Measurements from ENCODE around the gene RBM43.

DNA sequence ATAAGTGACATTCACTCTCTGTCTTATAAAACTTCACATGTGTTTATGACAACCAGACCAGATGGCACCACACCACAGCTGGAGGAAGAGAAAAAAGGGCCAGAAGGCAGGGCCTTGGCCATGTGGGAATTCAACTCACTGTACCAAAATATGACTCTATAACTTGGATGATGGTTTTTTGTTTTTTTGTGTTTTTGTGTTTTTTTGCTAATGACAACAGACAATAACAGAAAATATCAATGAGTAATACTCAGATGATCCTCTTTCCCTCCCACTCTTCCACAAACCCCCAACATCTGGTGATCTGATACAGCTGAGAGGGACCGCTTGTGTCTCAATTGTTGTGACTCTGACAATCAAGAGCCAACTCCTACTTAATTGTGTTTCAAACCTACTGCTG lies 15.4 kb upstream of the RBM43 start:
- TF ChIP-seq, protein P1, sequence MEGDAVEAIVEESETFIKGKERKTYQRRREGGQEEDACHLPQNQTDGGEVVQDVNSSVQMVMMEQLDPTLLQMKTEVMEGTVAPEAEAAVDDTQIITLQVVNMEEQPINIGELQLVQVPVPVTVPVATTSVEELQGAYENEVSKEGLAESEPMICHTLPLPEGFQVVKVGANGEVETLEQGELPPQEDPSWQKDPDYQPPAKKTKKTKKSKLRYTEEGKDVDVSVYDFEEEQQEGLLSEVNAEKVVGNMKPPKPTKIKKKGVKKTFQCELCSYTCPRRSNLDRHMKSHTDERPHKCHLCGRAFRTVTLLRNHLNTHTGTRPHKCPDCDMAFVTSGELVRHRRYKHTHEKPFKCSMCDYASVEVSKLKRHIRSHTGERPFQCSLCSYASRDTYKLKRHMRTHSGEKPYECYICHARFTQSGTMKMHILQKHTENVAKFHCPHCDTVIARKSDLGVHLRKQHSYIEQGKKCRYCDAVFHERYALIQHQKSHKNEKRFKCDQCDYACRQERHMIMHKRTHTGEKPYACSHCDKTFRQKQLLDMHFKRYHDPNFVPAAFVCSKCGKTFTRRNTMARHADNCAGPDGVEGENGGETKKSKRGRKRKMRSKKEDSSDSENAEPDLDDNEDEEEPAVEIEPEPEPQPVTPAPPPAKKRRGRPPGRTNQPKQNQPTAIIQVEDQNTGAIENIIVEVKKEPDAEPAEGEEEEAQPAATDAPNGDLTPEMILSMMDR (IDR thresholded peaks at IDR 0.05; ENCODE audit: insufficient read depth, low read depth, low read length), result no peak
- no peak for TF ChIP-seq EZH2 (IDR thresholded peaks at IDR 0.05; ENCODE audit: insufficient read depth, low read length)

Measured in astrocyte (in vitro differentiated cells and primary cell).